Vagina (tissue), 2 donors: Measurements from ENCODE around the gene MALRD1.

Experiments
- POLR2A ChIP-seq, 2 donors: fragments of 450-650 bp; IDR thresholded peaks; one replicate each; pipeline ENCODE4 v1.6.1; 2017; ENCODE audit warnings: antibody characterized with exemption in 2 of 2, mild to moderate bottlenecking in 2 of 2, moderate library complexity in 2 of 2
- POLR2AphosphoS5 ChIP-seq, 2 donors: sonication (generic); formaldehyde crosslinking; IDR thresholded peaks; one replicate each; pipeline ENCODE4 v1.9.0; 2017; ENCODE audit warnings: antibody characterized with exemption in 2 of 2, mild to moderate bottlenecking in 2 of 2, low read depth in 1 of 2; ENCODE audit not compliant: insufficient read depth in 1 of 2
- TF ChIP-seq, protein P1 (sequence below), 3 experiments: fragments of 450-650 bp in 2 of 3; fragments of 200-600 bp in 1 of 3; sonication (generic) in 1 of 3; IDR thresholded peaks; one replicate each; pipeline ENCODE4 v1.5.1; 2017 to 2019; ENCODE audit warnings: antibody characterized with exemption in 3 of 3, mild to moderate bottlenecking in 2 of 3, moderate library complexity in 2 of 3

DNA sequence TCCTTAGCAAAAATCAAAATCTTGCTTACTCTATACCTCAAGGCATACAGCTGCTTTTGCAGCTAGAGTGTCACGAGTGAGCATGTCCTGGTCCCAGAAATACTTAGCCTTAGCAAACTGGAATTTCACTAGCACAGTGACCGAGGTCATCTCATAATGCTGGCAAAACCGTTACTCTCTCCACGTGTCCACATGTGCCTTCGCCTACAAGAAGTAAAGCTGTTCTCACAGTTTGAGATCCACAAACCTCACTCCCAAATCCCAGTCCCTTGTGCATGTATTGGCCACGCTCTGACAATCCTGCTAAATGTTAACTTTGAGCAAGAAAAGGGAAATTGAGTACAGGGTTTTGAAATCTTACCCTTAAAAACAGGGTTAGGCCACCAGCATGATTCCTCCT, 656.6 kb downstream of the MALRD1 start:
- TF ChIP-seq, protein P1, sequence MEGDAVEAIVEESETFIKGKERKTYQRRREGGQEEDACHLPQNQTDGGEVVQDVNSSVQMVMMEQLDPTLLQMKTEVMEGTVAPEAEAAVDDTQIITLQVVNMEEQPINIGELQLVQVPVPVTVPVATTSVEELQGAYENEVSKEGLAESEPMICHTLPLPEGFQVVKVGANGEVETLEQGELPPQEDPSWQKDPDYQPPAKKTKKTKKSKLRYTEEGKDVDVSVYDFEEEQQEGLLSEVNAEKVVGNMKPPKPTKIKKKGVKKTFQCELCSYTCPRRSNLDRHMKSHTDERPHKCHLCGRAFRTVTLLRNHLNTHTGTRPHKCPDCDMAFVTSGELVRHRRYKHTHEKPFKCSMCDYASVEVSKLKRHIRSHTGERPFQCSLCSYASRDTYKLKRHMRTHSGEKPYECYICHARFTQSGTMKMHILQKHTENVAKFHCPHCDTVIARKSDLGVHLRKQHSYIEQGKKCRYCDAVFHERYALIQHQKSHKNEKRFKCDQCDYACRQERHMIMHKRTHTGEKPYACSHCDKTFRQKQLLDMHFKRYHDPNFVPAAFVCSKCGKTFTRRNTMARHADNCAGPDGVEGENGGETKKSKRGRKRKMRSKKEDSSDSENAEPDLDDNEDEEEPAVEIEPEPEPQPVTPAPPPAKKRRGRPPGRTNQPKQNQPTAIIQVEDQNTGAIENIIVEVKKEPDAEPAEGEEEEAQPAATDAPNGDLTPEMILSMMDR (IDR thresholded peaks at IDR 0.05), result no peak
- TF ChIP-seq POLR2AphosphoS5 (IDR thresholded peaks at IDR 0.05; ENCODE audit: insufficient read depth in 1 of 2, low read depth in 1 of 2) (no peak), POLR2A (IDR thresholded peaks at IDR 0.05) (no peak)
